ENCODE measurements around the gene BRD4. TPM values are rescaled to one million over a fixed set of nuclear protein-coding genes. Genes with fewer than 3 reads are reported as not detected.

BRD4 gene
- total and polyA plus RNA-seq, 2 experiments from 2014 or later, result 63.8 to 115 TPM

DNA sequence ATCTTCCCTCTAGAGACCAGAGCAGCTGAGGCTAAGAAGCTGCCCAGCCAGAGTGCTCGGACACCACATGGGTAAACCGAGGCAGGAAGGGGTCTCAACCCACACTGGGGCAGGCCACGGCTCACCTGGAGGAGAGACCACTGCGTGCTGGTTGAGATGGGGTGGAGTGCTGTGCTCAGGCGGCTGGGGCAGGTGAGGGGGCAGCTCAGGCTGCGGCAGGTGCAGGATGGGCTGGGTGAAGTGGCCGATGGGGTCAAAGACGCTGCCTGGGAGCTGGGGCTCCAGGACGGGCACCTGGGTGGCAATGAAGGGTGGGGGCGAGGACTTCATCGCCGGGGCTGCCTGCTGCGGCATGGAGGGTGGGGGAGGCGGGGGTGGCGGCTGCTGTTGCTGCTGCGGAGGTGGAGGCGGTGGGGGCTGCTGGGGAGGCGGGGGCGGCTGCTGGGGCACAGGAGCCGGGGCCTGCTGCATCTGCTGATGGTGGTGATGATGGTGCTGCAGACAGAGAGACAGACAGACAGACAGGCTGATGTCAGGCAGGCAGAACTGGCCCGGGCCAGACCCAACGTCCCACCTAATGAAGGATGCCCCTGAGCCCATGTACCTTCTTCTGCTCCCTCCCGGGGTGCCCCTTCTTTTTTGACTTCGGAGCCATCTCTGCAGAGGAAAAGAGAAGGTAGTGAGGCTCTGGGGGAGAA lies 88.1 kb downstream of the BRD4 start:
- Histone ChIP-seq H3K9me2 (ENCODE audit: insufficient read depth) (no peaks in the 10 kb centered on the region), H3K27ac (ENCODE audit: low read depth) (no peak overlapping the region), H3K4me3 (no peak overlapping the region), H3K36me3 (ENCODE audit: insufficient read depth) (peaks cover 3% of the 10 kb centered on the region; the same call in 1 of the 2 replicates), H3F3A (replicated peaks; ENCODE audit: low read depth) (no peaks in the 10 kb centered on the region), H3K4me1 (ENCODE audit: insufficient read depth) (no peaks in the 10 kb centered on the region), H3K79me2 (replicated peaks; ENCODE audit: insufficient read depth) (no peaks in the 10 kb centered on the region), H3K4me2 (no peak overlapping the region), H4K20me1 (replicated peaks; ENCODE audit: insufficient read depth) (peaks cover 13% of the 10 kb centered on the region; the same call in 1 of the 2 replicates), H3K27me3 (ENCODE audit: insufficient read depth) (no peaks in the 10 kb centered on the region), H2AFZ (no peak overlapping the region)
- Mint-ChIP-seq H3K9me3 (0 out of 3 replicates have a peak, but pooled peaks cover 3% of the 10 kb centered on the region), H3K4me3 (no peak overlapping the region), H3K4me1 (peaks cover 4% of the 10 kb centered on the region; the same call in 1 of the 3 replicates), H3K27ac (no peak overlapping the region; the same call in 1 of the 2 replicates), H3K36me3 (ENCODE audit: low read depth) (peaks cover 64% of the 10 kb centered on the region), H3K27me3 (ENCODE audit: insufficient read depth, low read depth, poor library complexity) (peaks cover 31% of the 10 kb centered on the region)
- DNase-seq (ENCODE audit: low spot score) (no peak), ATAC-seq (no peak)
- TF ChIP-seq, protein P1, sequence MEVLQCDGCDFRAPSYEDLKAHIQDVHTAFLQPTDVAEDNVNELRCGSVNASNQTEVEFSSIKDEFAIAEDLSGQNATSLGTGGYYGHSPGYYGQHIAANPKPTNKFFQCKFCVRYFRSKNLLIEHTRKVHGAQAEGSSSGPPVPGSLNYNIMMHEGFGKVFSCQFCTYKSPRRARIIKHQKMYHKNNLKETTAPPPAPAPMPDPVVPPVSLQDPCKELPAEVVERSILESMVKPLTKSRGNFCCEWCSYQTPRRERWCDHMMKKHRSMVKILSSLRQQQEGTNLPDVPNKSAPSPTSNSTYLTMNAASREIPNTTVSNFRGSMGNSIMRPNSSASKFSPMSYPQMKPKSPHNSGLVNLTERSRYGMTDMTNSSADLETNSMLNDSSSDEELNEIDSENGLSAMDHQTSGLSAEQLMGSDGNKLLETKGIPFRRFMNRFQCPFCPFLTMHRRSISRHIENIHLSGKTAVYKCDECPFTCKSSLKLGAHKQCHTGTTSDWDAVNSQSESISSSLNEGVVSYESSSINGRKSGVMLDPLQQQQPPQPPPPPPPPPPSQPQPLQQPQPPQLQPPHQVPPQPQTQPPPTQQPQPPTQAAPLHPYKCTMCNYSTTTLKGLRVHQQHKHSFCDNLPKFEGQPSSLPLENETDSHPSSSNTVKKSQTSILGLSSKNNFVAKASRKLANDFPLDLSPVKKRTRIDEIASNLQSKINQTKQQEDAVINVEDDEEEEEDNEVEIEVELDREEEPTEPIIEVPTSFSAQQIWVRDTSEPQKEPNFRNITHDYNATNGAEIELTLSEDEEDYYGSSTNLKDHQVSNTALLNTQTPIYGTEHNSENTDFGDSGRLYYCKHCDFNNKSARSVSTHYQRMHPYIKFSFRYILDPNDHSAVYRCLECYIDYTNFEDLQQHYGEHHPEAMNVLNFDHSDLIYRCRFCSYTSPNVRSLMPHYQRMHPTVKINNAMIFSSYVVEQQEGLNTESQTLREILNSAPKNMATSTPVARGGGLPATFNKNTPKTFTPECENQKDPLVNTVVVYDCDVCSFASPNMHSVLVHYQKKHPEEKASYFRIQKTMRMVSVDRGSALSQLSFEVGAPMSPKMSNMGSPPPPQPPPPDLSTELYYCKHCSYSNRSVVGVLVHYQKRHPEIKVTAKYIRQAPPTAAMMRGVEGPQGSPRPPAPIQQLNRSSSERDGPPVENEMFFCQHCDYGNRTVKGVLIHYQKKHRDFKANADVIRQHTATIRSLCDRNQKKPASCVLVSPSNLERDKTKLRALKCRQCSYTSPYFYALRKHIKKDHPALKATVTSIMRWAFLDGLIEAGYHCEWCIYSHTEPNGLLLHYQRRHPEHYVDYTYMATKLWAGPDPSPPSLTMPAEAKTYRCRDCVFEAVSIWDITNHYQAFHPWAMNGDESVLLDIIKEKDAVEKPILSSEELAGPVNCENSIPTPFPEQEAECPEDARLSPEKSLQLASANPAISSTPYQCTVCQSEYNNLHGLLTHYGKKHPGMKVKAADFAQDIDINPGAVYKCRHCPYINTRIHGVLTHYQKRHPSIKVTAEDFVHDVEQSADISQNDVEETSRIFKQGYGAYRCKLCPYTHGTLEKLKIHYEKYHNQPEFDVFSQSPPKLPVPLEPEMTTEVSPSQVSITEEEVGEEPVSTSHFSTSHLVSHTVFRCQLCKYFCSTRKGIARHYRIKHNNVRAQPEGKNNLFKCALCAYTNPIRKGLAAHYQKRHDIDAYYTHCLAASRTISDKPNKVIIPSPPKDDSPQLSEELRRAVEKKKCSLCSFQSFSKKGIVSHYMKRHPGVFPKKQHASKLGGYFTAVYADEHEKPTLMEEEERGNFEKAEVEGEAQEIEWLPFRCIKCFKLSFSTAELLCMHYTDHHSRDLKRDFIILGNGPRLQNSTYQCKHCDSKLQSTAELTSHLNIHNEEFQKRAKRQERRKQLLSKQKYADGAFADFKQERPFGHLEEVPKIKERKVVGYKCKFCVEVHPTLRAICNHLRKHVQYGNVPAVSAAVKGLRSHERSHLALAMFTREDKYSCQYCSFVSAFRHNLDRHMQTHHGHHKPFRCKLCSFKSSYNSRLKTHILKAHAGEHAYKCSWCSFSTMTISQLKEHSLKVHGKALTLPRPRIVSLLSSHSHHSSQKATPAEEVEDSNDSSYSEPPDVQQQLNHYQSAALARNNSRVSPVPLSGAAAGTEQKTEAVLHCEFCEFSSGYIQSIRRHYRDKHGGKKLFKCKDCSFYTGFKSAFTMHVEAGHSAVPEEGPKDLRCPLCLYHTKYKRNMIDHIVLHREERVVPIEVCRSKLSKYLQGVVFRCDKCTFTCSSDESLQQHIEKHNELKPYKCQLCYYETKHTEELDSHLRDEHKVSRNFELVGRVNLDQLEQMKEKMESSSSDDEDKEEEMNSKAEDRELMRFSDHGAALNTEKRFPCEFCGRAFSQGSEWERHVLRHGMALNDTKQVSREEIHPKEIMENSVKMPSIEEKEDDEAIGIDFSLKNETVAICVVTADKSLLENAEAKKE (CRISPR knock-in tag; IDR thresholded peaks at IDR 0.05), result no peak
- TF ChIP-seq ZNF331 (CRISPR knock-in tag; IDR thresholded peaks at IDR 0.05; ENCODE audit: low read depth), result no peak

DNA sequence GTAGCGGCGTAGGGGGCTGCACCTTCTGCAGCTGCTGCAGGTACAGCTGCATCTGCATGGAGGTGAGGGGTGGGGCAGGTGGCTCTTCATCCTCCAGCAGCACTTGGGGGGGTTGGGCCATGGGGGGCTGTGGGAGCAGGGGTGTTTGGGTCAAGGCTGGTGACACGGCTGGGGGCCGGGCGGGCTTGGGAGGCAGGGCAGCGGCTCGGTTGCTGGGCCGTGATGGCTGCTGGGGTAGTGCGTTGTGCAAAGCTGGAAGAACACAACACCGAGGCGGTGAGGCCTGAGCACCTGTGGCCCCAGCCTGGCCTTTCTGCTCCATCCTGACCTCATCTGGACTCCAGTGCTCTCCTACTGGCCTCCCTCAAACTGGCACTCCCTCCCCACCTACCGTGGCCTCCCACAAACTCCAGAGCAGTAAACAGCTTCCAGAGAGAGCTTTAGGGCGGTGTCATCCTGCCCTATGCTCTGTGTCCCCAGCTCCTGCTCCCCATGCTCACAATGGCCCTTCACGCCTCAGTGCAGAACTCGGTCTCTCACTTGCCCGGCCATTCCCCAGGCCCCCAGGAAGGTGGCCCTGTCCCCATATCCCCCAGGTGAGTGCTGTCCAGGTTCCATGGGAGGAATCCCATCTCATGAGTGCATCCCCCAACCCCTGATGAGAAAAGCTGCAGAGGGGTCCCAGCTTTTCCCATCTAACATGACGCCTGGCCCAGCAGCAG lies 88.9 kb downstream of the BRD4 start:
- H3K36me3 ChIP-seq (ENCODE audit: insufficient read depth), result peaks cover 3% of the 10 kb centered on the region; the same call in 1 of the 2 replicates
- no peak overlapping the region for H2AFZ ChIP-seq
- H3K27ac ChIP-seq (ENCODE audit: low read depth), result no peak overlapping the region
- H3K79me2 ChIP-seq (replicated peaks; ENCODE audit: insufficient read depth), result no peaks in the 10 kb centered on the region
- H3F3A ChIP-seq (replicated peaks; ENCODE audit: low read depth), result no peaks in the 10 kb centered on the region
- peaks cover 59% of the 10 kb centered on the region for H3K36me3 Mint-ChIP-seq (ENCODE audit: low read depth)
- 0 out of 3 replicates have a peak, but pooled peaks cover 3% of the 10 kb centered on the region for H3K9me3 Mint-ChIP-seq
- no peak for DNase-seq (ENCODE audit: low spot score)
- no peak for TF ChIP-seq EZH2 (IDR thresholded peaks at IDR 0.05; ENCODE audit: low read depth, unreplicated experiment)
- TF ChIP-seq CREB1 (CRISPR knock-in tag; IDR thresholded peaks at IDR 0.05; ENCODE audit: low read depth), result no peak
- TF ChIP-seq STAT1 (IDR thresholded peaks at IDR 0.05; ENCODE audit: unreplicated experiment), result no peak
- H4K20me1 ChIP-seq (replicated peaks; ENCODE audit: insufficient read depth), result peaks cover 13% of the 10 kb centered on the region; the same call in 1 of the 2 replicates
- no peaks in the 10 kb centered on the region for H3K27me3 ChIP-seq (ENCODE audit: insufficient read depth)
- peaks cover 30% of the 10 kb centered on the region for H3K27me3 Mint-ChIP-seq (ENCODE audit: insufficient read depth, low read depth, poor library complexity)
- H3K4me3 Mint-ChIP-seq, result no peak overlapping the region
- no peak overlapping the region for H3K27ac Mint-ChIP-seq
- no peak overlapping the region for H3K4me3 ChIP-seq
- H3K4me1 ChIP-seq (ENCODE audit: insufficient read depth), result no peaks in the 10 kb centered on the region
- no peak for ATAC-seq
- peaks cover 4% of the 10 kb centered on the region; the same call in 1 of the 3 replicates for H3K4me1 Mint-ChIP-seq
- no peak overlapping the region for H3K4me2 ChIP-seq
- no peaks in the 10 kb centered on the region for H3K9me2 ChIP-seq (ENCODE audit: insufficient read depth)
